T-cell (primary cell): Measurements from ENCODE around the gene OCSTAMP. TPM values are rescaled to one million over a fixed set of nuclear protein-coding genes. Genes with fewer than 3 reads are reported as not detected.

Experiments
- ATAC-seq, 4 experiments: fragments of 200-7000 bp in 3 of 4; fragments of 150-1000 bp in 1 of 4; cut with Tn5 transposase; replicated peaks in 1 of 4; 1 replicate in 3 of 4; 2 replicates in 1 of 4; pipeline ENCODE4 v1.10.0; 2021; ENCODE audit warnings: moderate library complexity in 3 of 4, mild to moderate bottlenecking in 2 of 4, moderate number of reproducible peaks in 1 of 4
- CTCF ChIA-PET, 2 donors: fragments of 300-600 bp; sonication (Branson Sonifier 250); formaldehyde crosslinking; loops; one replicate each; lab custom pipeline; 2022; ENCODE audit warnings: antibody characterized with exemption in 2 of 2; lab: Charles Lee
- POLR2A ChIA-PET, 2 donors: fragments of 300-600 bp; sonication (Branson Sonifier 250); formaldehyde crosslinking; loops; one replicate each; lab custom pipeline; 2022; ENCODE audit warnings: antibody characterized with exemption in 2 of 2; lab: Charles Lee
- DNase-seq, 35 experiments: peaks; one replicate each; pipeline versions ENCODE4 v3.0.0 to v3.0.0-alpha.2; 2013 to 2023
- H3K27ac ChIP-seq: one replicate; pipeline ENCODE4 v1.5.1; 2013; ENCODE audit warnings: low read length
- H3K27me3 ChIP-seq, 2 experiments: replicated peaks in 1 of 2; 1 replicate in 1 of 2; 2 replicates in 1 of 2; pipeline versions ENCODE4 v1.6.1 to v1.7.0; 2013; ENCODE audit warnings: low read length in 1 of 2, mixed read lengths in 1 of 2; ENCODE audit not compliant: control insufficient read depth in 2 of 2, insufficient read depth in 2 of 2; ENCODE audit errors: extremely low read depth in 1 of 2
- H3K36me3 ChIP-seq, 2 donors: 1 replicate in 1 of 2; 2 replicates in 1 of 2; pipeline versions ENCODE4 v1.6.1 to v1.7.0; 2013; ENCODE audit warnings: low read length in 1 of 2; ENCODE audit not compliant: control insufficient read depth in 2 of 2, insufficient read depth in 1 of 2; ENCODE audit errors: extremely low read depth in 1 of 2
- H3K4me1 ChIP-seq, 2 experiments: 1 replicate in 1 of 2; 2 replicates in 1 of 2; pipeline versions ENCODE4 v1.6.1 to v1.7.0; 2013; ENCODE audit warnings: low read length in 2 of 2, mixed read lengths in 1 of 2; ENCODE audit not compliant: insufficient read depth in 2 of 2, control insufficient read depth in 1 of 2; ENCODE audit errors: extremely low read depth in 1 of 2
- H3K4me3 ChIP-seq, 2 donors: 1 replicate in 1 of 2; 2 replicates in 1 of 2; pipeline versions ENCODE4 v1.5.1 to v1.7.0; 2013; ENCODE audit warnings: mild to moderate bottlenecking in 2 of 2, low read length in 1 of 2, moderate library complexity in 1 of 2; ENCODE audit not compliant: control insufficient read depth in 1 of 2; ENCODE audit errors: extremely low read depth in 1 of 2
- H3K9me3 ChIP-seq: 2 replicates; pipeline ENCODE4 v1.7.0; 2013
- H3K27ac Mint-ChIP-seq, 2 donors: one replicate each; pipeline ENCODE4 v1.8.0; 2020 to 2021; ENCODE audit warnings: mild to moderate bottlenecking in 2 of 2, mixed read lengths in 2 of 2
- H3K27me3 Mint-ChIP-seq, 2 donors: one replicate each; pipeline ENCODE4 v1.8.0; 2021 to 2022; ENCODE audit warnings: mixed read lengths in 2 of 2
- H3K36me3 Mint-ChIP-seq: one replicate; pipeline ENCODE4 v1.8.0; 2021; ENCODE audit warnings: mixed read lengths
- H3K4me1 Mint-ChIP-seq, 3 donors: one replicate each; pipeline ENCODE4 v1.8.0; 2020 to 2022; ENCODE audit warnings: mixed read lengths in 3 of 3, mild to moderate bottlenecking in 1 of 3
- H3K4me3 Mint-ChIP-seq, 3 donors: one replicate each; pipeline ENCODE4 v1.8.0; 2020 to 2022; ENCODE audit warnings: mild to moderate bottlenecking in 3 of 3, mixed read lengths in 3 of 3, moderate library complexity in 3 of 3
- H3K9me3 Mint-ChIP-seq, 3 donors: one replicate each; pipeline ENCODE4 v1.8.0; 2020 to 2022; ENCODE audit warnings: mixed read lengths in 3 of 3
- WGBS: methylation state at CpG from one replicate; pipeline ENCODE4 v1.1.5; 2013; ENCODE audit warnings: missing lambda C conversion rate; ENCODE audit not compliant: insufficient coverage; 5-methylcytosine and 5-hydroxymethylcytosine counted together
- total RNA-seq, 35 experiments: library from RNA in 6 of 35; stranded (reverse) in 6 of 35; fragments of 120-200 nt in 1 of 35; gene quantifications; one replicate each; pipeline versions ENCODE4 v1.2.1 to v1.2.4 and lab custom pipeline; 2013 to 2026

OCSTAMP gene
- total RNA-seq, 5 donors from 2014 or later (not counting 1 experiment from before 2014, with no cell fraction given): not detected

DNA sequence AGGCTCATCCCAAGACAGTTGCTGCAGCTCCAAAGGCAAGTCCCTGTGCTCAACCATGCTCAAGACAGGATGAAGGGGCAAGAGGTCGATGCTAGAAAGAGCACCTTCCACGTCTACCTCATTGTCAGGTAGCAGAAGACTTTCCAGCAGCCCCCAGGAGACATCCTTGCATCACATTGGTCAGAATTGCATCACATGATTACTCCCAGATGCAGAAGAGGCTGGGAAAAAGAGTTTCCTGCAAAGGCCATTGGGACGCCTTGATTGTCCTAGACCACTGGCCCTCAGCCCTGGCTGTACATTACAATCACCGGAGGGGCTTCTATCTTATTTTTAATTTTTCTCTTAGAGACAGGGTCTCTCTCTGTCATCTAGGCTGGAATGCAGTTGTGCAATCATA is 19.8 kb downstream of the OCSTAMP start:
- DNase-seq: no peak
- Histone ChIP-seq H3K27ac (no peak overlapping the region), H3K9me3 (no peaks in the 10 kb centered on the region), H3K4me1 (no peaks in the 10 kb centered on the region), H3K4me3 (no peak overlapping the region), H3K27me3 (peaks cover 2 to 3% of the 10 kb centered on the region in 2 experiments), H3K36me3 (no peaks in the 10 kb centered on the region)
- Mint-ChIP-seq H3K9me3 (no peaks in the 10 kb centered on the region), H3K27ac (no peak overlapping the region), H3K4me1 (no peaks in the 10 kb centered on the region), H3K4me3 (no peak overlapping the region), H3K36me3 (no peaks in the 10 kb centered on the region), H3K27me3 (peaks cover 16 to 32% of the 10 kb centered on the region in 2 donors)
- 75% methylated on average over 4 of the region's 4 CpGs for WGBS
- ATAC-seq: no peak
- ChIA-PET CTCF (no interaction called here), POLR2A (no interaction called here)

DNA sequence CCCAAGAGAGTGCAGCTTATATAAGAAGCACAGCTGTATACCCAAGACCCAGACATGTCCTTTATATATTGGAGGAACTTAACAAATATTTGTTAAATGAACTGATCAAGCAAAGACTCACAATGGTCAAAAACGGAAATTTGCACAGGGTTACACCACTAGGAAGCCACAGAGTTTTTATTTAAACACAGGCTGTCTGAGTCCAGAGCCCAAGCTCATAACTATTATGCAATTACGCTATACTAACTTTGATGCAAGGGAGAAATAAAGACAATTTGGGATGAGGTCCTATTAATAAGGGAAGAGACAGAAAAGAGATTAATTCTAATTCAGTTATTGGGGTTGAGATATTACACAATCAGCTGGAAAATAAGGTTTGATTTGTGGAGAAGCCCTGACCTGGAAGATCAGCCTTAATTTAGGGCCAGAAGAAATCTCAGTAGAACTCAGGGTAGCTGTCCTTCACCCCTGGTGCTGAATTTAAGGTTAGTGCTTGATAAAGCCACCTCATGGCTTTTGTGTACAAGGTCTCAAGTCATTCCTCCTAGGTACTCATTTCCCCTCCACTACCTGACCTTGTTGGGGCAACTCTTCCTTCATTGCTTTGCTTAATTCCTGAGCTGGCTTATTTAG is 26.6 kb downstream of the OCSTAMP start:
- Histone ChIP-seq H3K9me3 (no peaks in the 10 kb centered on the region), H3K4me1 (no peaks in the 10 kb centered on the region), H3K27me3 (peaks cover under 1 to 2% of the 10 kb centered on the region in 2 experiments), H3K27ac (no peak overlapping the region), H3K36me3 (no peaks in the 10 kb centered on the region), H3K4me3 (no peak overlapping the region)
- H3K27me3 Mint-ChIP-seq: peaks cover 20 to 45% of the 10 kb centered on the region in 2 donors
- no peaks in the 10 kb centered on the region for H3K9me3 Mint-ChIP-seq
- no peak overlapping the region for H3K27ac Mint-ChIP-seq
- H3K4me1 Mint-ChIP-seq: no peaks in the 10 kb centered on the region
- H3K4me3 Mint-ChIP-seq: no peak overlapping the region
- ChIA-PET CTCF (no interaction called here), POLR2A (no interaction called here)
- WGBS: no CpG with 5 or more reads among the region's 2 CpGs
- no peaks in the 10 kb centered on the region for H3K36me3 Mint-ChIP-seq
- no peak for ATAC-seq
- DNase-seq: no peak

DNA sequence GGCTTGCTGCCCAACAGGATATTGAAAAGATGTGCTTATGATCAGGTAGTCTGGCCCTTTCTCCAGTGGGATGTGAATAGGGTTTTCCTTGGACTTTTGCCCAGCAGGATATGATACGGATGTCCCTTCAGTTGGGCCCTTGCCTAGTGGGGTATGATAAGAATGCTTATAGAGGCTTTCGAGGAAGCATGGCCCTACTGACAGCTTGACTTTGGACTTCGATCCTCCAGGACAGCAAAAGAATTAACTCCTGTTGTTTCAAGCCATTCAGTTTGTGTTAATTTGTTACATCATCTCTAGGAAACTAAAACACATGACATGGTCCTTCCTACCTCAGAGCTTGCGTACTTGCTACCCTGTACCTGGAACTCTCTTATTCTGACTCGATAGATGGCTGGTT is 27.3 kb downstream of the OCSTAMP start:
- Mint-ChIP-seq H3K9me3 (no peaks in the 10 kb centered on the region), H3K4me3 (no peak overlapping the region), H3K27me3 (peaks cover 18 to 41% of the 10 kb centered on the region in 2 donors), H3K4me1 (no peaks in the 10 kb centered on the region), H3K36me3 (no peaks in the 10 kb centered on the region), H3K27ac (no peak overlapping the region)
- H3K9me3 ChIP-seq: no peaks in the 10 kb centered on the region
- ATAC-seq: no peak
- DNase-seq: no peak
- ChIA-PET CTCF (no interaction called here), POLR2A (interaction anchor here in 1 of 2 donors (0.5 kb wide), 1 partner anchor 120 kb away, joined by 5 read pairs; no protein-coding TSS in a partner anchor)
- H3K36me3 ChIP-seq: no peaks in the 10 kb centered on the region
- no peaks in the 10 kb centered on the region for H3K4me1 ChIP-seq
- no peak overlapping the region for H3K4me3 ChIP-seq
- WGBS: 70% methylated on average over 4 of the region's 5 CpGs
- H3K27me3 ChIP-seq: peaks cover 0 to 2% of the 10 kb centered on the region in 2 experiments
- H3K27ac ChIP-seq: no peak overlapping the region

DNA sequence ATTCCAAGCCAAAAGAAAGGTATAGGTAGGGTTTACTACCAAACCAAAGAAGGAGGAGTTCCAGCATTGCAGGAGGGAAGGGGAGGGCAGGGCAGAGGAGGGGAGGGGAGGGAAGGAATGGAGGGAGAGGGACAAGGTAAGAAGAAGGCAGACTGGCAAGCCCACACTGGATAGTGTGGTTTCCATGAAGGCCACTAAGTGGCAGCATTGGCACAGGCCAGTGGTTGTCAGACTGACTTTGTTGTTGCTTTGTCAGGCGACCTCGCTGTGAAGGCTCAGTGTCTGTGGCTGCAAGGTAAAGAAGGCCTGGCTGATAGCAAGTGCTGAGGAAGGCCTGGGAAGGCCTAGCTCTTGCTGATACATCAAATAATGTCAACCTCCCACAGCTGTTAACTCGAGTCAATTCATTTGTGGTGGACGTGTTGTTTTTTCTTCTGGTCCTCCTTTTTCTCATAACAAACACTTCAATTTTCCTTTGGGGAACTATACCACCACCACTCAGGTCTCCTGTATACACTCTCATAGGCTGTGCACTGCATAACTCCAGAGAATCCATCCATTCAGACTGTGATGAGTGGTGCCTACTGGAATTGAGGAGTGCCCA is 29.4 kb downstream of the OCSTAMP start:
- Histone ChIP-seq H3K4me3 (no peak overlapping the region), H3K36me3 (no peaks in the 10 kb centered on the region), H3K4me1 (no peaks in the 10 kb centered on the region), H3K9me3 (no peaks in the 10 kb centered on the region), H3K27ac (no peak overlapping the region), H3K27me3 (no peaks in the 10 kb centered on the region)
- Mint-ChIP-seq H3K27me3 (peaks cover 7 to 30% of the 10 kb centered on the region in 2 donors), H3K4me1 (no peaks in the 10 kb centered on the region), H3K4me3 (no peak overlapping the region), H3K9me3 (no peaks in the 10 kb centered on the region), H3K27ac (no peak overlapping the region), H3K36me3 (no peaks in the 10 kb centered on the region)
- DNase-seq (peak in 26 of 35 experiments; percentile 4 to 61 (median 18)), ATAC-seq (peak in 3 of 4 experiments; percentile 42 to 60 (median 53))
- ChIA-PET CTCF (interaction anchor here in 1 of 2 donors (1.5 kb wide), 1 partner anchor 168 kb away, joined by 3 read pairs; the partner anchor contains the start of gene TP53RK), POLR2A (no interaction called here)
- WGBS: no CpG with 5 or more reads among the region's 4 CpGs

DNA sequence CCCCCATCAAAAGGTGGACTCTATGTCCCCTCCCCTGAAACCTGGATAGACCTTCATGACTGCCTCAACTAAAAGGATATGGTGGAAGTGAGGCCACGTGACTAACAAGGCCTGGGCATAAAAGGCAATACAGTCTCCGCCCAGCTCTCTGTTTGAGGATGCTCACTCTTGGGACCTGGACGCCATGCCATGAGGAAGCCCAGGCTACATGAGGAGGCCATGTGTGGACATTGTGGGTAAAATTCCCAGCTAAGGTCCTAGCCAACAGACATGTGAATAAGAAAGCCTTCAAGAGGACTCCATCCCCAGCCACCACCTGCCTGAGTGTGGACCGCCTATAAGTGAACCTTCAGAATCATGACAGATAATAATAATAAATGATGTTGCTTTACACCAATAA is 29.9 kb downstream of the OCSTAMP start:
- H3K4me3 ChIP-seq: no peak overlapping the region
- no peaks in the 10 kb centered on the region for H3K27me3 ChIP-seq
- no peak overlapping the region for H3K4me3 Mint-ChIP-seq
- CTCF ChIA-PET: interaction anchor here in 1 of 2 donors (1.5 kb wide), 1 partner anchor 169 kb away, joined by 3 read pairs; the partner anchor contains the start of gene TP53RK
- POLR2A ChIA-PET: no interaction called here
- DNase-seq: no peak
- no peak for ATAC-seq
- H3K27me3 Mint-ChIP-seq: peaks cover 7 to 29% of the 10 kb centered on the region in 2 donors
- no peaks in the 10 kb centered on the region for H3K36me3 ChIP-seq
- no peaks in the 10 kb centered on the region for H3K36me3 Mint-ChIP-seq
- no peaks in the 10 kb centered on the region for H3K4me1 Mint-ChIP-seq
- no peak overlapping the region for H3K27ac Mint-ChIP-seq
- H3K4me1 ChIP-seq: no peaks in the 10 kb centered on the region
- 100% methylated on average over 1 of the region's 4 CpGs for WGBS
- H3K27ac ChIP-seq: no peak overlapping the region
- no peaks in the 10 kb centered on the region for H3K9me3 Mint-ChIP-seq
- H3K9me3 ChIP-seq: no peaks in the 10 kb centered on the region

DNA sequence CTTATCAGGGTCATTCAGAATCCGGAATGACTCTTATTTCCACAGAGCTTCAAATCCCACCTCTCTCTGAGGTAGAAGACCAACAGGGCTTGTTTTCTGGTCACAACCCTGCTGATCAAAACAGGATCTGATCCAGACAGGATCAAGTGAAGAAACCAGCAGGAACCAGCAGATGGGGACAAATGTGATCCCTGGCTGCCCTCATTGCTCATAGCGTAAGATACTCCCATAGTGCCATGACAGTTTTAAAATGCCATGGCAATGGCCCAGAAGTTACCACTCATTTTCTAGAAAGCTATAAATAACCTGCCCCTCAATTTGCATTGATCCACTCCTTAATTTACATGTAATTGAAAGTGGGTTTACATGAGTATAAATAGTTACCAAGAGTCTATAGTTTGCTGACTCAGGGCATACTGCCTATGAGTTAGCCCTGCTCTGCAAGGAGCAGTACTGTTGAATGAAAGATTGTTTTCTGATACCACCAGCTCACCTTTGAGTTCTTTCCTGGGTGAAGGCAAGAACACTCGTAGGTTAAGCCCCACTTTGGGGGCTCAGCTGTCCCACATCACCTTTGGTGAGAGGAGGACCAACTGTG is 30.9 kb downstream of the OCSTAMP start:
- ChIA-PET CTCF (no interaction called here), POLR2A (no interaction called here)
- H3K27me3 ChIP-seq: no peaks in the 10 kb centered on the region
- no peaks in the 10 kb centered on the region for H3K9me3 ChIP-seq
- ATAC-seq: no peak
- H3K4me1 ChIP-seq: no peaks in the 10 kb centered on the region
- H3K4me3 ChIP-seq: no peak overlapping the region
- no peak for DNase-seq
- H3K36me3 ChIP-seq: no peaks in the 10 kb centered on the region
- no peak overlapping the region for H3K27ac ChIP-seq
- no peaks in the 10 kb centered on the region for H3K36me3 Mint-ChIP-seq
- 50% methylated on average over 1 of the region's 3 CpGs for WGBS
- no peak overlapping the region for H3K4me3 Mint-ChIP-seq
- no peak overlapping the region for H3K27ac Mint-ChIP-seq
- peaks cover 10 to 26% of the 10 kb centered on the region in 2 donors for H3K27me3 Mint-ChIP-seq
- no peaks in the 10 kb centered on the region for H3K9me3 Mint-ChIP-seq
- no peaks in the 10 kb centered on the region for H3K4me1 Mint-ChIP-seq
